NCI-H524 (cell line): ENCODE results near the gene MAP3K3.

Experiments used
- DNase-seq, 2 experiments: peaks; one replicate each; lab custom pipeline; 2025; lab: John Stamatoyannopoulos, UW

Gene MAP3K3

DNA sequence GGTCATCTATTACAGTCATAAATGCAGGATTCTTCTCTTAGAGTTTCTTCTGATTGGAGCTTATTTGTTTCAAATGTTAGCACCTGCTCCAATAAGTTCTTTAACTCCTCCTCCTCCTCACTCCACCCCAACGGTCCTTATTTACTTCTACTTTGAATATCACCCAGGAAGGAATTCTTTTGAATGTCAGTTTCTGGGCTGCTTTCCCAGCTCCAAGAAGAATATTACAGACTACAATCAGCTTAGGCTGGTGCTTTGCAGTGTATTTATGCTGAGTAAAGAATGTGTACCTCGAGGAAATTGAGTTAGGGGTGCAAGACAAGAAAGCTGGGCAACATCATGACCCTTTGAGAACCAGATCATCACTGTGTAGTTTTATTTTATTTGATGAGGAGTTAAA, 30.8 kb downstream of the MAP3K3 start:
- no peak for DNase-seq

- no peak for DNase-seq
Measured at GRCh38 chr17:63657786-63658185, 35.6 kb downstream of the MAP3K3 start.

DNA sequence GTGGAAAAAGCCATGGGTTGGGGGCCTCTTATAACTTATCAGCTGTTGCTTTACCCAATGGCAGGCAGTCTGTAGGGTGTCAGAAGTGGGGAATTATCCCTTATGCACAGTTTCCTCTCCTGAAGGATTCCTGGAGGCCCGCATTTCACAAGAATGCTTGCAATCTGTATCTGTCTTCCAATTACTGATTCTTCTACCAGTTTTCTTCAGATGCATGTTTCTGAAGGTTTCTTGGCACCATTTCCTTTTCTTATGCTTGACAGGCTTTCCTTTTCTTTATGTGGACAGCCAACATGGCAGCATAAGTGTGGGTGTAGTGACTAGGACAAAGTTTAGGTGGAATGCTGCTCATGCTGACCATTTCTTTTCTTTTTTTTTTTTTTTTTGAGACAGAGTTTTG, 36.1 kb downstream of the MAP3K3 start:
- no peak for DNase-seq

DNA sequence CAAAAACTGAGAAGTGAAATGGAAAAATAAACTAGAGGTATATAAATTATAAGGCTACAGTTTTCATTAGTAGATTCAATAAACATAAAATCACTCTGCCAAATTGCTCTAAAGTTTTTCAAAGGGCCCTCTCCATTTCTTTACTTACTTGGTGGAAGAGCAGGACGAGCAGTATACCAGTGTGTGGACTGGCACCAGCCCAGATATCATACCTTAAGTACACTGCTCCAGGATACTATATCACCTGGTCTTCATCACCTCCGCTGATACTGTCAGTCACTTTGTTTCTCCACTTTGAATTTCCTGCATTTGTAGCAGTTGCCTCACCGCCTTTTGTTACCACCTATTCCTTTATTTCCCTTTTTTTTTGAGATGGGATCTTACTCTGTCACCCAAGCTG, 37.6 kb downstream of the MAP3K3 start:
- no peak for DNase-seq

- DNase-seq = no peak
Measured at GRCh38 chr17:63665527-63666214, 43.5 kb downstream of the MAP3K3 start.

GRCh38 chr17:63672856-63673255, 50.6 kb downstream of the MAP3K3 start:
- DNase-seq = no peak

GRCh38 chr17:63675231-63675606, 53.0 kb downstream of the MAP3K3 start:
- no peak for DNase-seq

DNA sequence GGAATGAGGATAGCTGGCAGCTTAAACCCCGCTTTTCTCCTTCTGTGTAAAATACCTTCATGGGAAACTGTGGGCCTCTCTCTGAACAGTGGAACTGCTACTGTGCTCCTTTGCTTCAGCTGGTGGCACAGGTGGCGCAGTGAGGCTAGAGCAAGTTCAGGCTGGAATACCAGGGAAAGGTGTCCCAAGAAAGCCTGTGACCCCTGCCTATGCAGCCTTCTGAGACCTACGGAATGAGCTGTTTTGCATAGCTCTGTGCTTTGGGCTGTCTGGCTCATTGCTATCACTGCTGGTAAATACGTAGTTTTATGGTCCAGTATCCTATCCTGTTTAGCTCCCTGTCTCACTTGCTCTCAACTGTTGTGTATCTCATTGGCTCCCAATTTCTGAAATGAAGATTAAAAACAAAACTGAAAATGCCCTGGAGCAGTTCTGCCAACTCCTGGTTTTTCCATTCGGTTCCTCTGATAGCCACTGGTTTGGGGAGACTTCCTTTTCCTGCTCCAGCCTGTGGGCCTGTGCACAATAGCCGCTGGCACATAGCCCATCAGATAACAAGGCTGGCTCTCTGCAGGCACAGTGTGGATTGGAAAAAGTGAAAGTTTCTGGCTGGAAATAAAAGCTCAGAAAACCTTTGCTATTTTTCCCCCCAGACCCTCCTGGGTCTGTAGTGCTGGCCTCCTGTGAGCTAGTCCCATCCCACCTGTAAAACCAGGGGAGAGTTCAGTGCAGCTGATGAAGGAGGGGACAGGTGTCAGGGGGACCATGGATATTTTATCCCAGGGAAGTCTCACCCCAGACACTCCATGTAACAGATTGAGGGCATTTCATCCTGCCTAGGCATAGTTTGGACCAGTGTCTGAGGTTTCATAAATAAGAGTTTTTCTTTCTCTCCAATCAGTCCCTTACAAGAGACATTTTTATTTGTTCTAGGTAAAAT, 53.7 kb downstream of the MAP3K3 start:
- peak; percentile 23 to 44 for DNase-seq

DNA sequence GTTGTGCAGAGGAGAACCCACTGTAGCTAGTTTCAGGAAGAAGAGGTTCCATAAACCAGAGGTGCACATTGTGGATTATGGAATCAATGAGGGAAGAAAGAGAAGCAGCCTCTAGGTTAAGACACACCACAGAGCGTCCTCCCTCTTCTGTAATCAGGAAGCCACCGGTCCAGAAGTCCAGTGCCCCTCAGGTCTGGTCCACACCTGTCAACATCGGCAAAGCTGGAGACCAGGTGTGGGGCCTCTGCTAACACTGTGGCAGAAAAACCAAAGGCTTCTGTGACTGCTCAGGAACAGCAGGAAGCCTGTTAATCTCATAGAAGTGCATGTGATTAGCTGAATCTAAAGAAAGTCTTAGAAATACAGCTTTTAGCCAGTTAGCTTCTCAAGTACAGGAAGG, 54.4 kb downstream of the MAP3K3 start:
- DNase-seq = peak; percentile 74 to 90

- DNase-seq = no peak
Measured at GRCh38 chr17:63679214-63679613, 57.0 kb downstream of the MAP3K3 start.

- DNase-seq = no peak
Measured at GRCh38 chr17:63680700-63681099, 58.5 kb downstream of the MAP3K3 start.

DNA sequence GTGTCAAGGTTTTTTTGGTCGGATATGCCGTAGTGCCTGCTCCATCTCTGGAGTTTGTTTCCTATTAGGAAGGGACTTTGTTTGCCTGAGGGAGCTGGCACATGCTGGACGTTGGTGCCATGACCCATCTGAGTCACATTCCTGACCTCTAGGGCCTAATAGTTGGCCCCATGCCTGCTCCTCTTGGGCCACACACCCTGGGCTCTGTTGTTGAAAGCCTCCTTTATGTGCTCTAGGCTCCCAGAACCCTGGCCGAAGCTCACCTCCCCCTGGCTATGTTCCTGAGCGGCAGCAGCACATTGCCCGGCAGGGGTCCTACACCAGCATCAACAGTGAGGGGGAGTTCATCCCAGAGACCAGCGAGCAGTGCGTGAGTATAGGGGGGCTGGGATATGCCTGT, 59.3 kb downstream of the MAP3K3 start:
- DNase-seq = no peak

- no peak for DNase-seq
Measured at GRCh38 chr17:63682441-63682840, 60.2 kb downstream of the MAP3K3 start.

DNA sequence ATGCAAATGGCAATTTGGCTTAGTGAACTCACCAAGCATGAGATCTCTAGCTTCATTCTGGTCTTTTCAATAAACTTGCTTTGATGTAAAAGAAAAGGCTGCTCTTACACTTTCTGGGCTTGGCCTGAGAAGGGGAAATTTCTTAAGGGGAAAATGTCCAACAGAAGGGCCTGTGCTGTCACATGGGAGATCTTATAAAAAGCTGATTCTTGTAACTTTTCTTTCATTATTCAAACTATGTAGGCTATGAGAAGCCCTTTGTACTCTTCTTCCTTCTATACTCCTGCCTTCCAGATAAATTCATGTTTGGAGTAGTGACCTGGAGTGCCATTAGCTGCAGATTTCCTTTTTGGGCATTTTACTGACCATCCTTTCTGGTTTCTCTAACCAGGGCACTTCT, 60.8 kb downstream of the MAP3K3 start:
- DNase-seq = no peak

GRCh38 chr17:63685041-63685440, 62.8 kb downstream of the MAP3K3 start:
- DNase-seq = no peak

DNA sequence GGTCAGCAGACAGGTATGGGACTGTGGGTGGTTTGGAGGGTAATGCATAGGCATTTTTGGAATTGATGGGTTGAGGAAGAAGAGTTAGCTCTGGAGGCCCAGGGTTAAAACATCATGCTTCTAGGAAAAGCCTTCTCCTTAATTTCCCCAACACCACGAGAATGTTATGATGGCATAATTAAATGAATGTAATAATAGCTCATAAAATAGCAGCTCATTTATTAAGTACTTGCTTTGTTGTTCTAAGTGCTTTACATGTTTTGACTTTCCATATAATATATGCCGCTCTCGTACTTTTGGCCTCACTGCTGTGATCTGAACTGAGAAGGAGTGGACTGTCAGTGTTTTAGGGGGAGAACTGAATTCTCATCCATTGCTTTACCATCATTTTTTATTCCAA, 63.4 kb downstream of the MAP3K3 start:
- no peak for DNase-seq

GRCh38 chr17:63686138-63686685, 64.0 kb downstream of the MAP3K3 start:
- DNase-seq = no peak

- DNase-seq = no peak
Measured at GRCh38 chr17:63688396-63689020, 66.3 kb downstream of the MAP3K3 start.

GRCh38 chr17:63689479-63689878, 67.3 kb downstream of the MAP3K3 start:
- no peak for DNase-seq

GRCh38 chr17:63692195-63692816, 70.1 kb downstream of the MAP3K3 start:
- DNase-seq = peak in 1 of 2 experiments; percentile 64

DNA sequence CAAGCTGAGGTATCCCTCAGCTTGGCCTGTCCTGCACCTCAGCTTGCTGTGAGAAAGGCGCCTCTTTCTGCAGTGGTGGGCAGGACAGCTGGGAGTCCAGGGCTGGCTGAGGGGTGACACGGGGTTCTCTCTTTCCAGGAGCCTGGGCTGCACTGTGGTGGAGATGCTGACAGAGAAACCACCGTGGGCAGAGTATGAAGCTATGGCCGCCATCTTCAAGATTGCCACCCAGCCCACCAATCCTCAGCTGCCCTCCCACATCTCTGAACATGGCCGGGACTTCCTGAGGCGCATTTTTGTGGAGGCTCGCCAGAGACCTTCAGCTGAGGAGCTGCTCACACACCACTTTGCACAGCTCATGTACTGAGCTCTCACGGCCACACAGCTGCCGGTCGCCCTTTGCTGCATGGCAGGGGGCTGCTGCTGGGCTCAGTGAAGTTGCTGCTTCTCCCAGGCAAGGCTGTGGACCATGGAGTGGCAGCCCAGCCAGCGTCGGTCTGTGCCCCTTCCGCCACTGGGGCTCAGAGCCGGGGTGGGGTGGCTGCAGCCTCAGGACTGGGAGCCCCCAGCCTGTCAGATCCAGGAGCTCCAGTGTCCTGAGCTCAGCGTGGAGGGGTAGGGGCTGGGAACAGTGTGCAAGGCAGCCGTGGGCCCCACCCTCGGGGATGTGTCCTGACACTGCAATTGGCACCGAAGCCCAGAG, 71.3 kb downstream of the MAP3K3 start:
- no peak for DNase-seq
